Hypothalamus (tissue), 51 donors: ENCODE results near the gene MAPK11.

ENCODE experiments used
- DNase-seq, 51 donors: peaks; one replicate each; lab custom pipeline; 2025; lab: John Stamatoyannopoulos, UW

MAPK11 gene

GRCh38 chr22:50296658-50297490 lies 26.7 kb upstream of the MAPK11 start:
- no peak for DNase-seq

GRCh38 chr22:50294319-50294656 lies 24.1 kb upstream of the MAPK11 start:
- no peak for DNase-seq

GRCh38 chr22:50293441-50294318 lies 23.5 kb upstream of the MAPK11 start:
- peak in 20 of 51 donors; percentile 28 to 74 (median 50) for DNase-seq

GRCh38 chr22:50292643-50293440 lies 22.7 kb upstream of the MAPK11 start:
- DNase-seq, result peak in 2 of 51 donors; percentile 37 to 68

- no peak for DNase-seq
Observed at GRCh38 chr22:50289942-50290630, 19.9 kb upstream of the MAPK11 start.

- no peak for DNase-seq
Observed at GRCh38 chr22:50289151-50289941, 19.2 kb upstream of the MAPK11 start.

GRCh38 chr22:50287731-50288130 lies 17.6 kb upstream of the MAPK11 start:
- no peak for DNase-seq

- DNase-seq, result no peak
Observed at GRCh38 chr22:50286701-50287318, 16.6 kb upstream of the MAPK11 start.

GRCh38 chr22:50286275-50286674 lies 16.1 kb upstream of the MAPK11 start:
- DNase-seq, result no peak

- DNase-seq, result no peak
Observed at GRCh38 chr22:50285568-50286229, 15.5 kb upstream of the MAPK11 start.

GRCh38 chr22:50284479-50284878 lies 14.3 kb upstream of the MAPK11 start:
- DNase-seq, result no peak

- no peak for DNase-seq
Observed at GRCh38 chr22:50283821-50284220, 13.6 kb upstream of the MAPK11 start.

GRCh38 chr22:50282361-50283155 lies 12.4 kb upstream of the MAPK11 start:
- no peak for DNase-seq

- DNase-seq, result no peak
Observed at GRCh38 chr22:50281957-50282356, 11.8 kb upstream of the MAPK11 start.

GRCh38 chr22:50281384-50281760 lies 11.2 kb upstream of the MAPK11 start:
- DNase-seq, result no peak

- no peak for DNase-seq
Observed at GRCh38 chr22:50280708-50281383, 10.7 kb upstream of the MAPK11 start.

GRCh38 chr22:50280022-50280707 lies 10.0 kb upstream of the MAPK11 start:
- DNase-seq, result no peak
